Lower leg skin (tissue), 4 donors: ENCODE measurements around the gene F10. TPM values are rescaled to one million over a fixed set of nuclear protein-coding genes. Genes with fewer than 3 reads are reported as not detected.

Source experiments
- DNase-seq, 2 donors: peaks; one replicate each; pipeline ENCODE4 v3.0.0-alpha.2; 2019; ENCODE audit warnings: low spot score in 2 of 2
- H3K4me3 ChIP-seq: fragments of 200-600 bp; sonication (generic); 2 replicates; pipeline ENCODE4 v1.5.1; 2017; ENCODE audit warnings: mild to moderate bottlenecking, low read depth; ENCODE audit not compliant: poor library complexity, severe bottlenecking
- POLR2A ChIP-seq, 2 donors: fragments of 450-650 bp; IDR thresholded peaks; one replicate each; pipeline ENCODE4 v1.6.1; 2016 to 2017; ENCODE audit warnings: antibody characterized with exemption in 2 of 2, mild to moderate bottlenecking in 1 of 2, moderate library complexity in 1 of 2
- WGBS, 2 donors: methylation state at CpG; one replicate each; pipeline ENCODE4 v1.1.5; 2018; 5-methylcytosine and 5-hydroxymethylcytosine counted together
- intact Hi-C: fragments of 100-400 bp; cut with DNase I; formaldehyde crosslinking; loops from one replicate; pipeline ENCODE4 v1.15.0; 2023; ENCODE audit warnings: low total_unique reads
- total RNA-seq, 4 donors: library from RNA; depleted of rRNA; stranded (reverse); fragments of >200 nt; gene quantifications; one replicate each; pipeline ENCODE4 v1.1.0, GENCODE V29; 2016
- TF ChIP-seq, protein P1 (sequence below), 3 donors: fragments of 450-650 bp; IDR thresholded peaks; one replicate each; pipeline ENCODE4 v1.5.1; 2016; ENCODE audit warnings: antibody characterized with exemption in 3 of 3, mild to moderate bottlenecking in 3 of 3, moderate library complexity in 2 of 3

F10 gene
- total RNA-seq, 4 donors from 2014 or later, result 6.5 to 31.0 (median 9.3) TPM

DNA sequence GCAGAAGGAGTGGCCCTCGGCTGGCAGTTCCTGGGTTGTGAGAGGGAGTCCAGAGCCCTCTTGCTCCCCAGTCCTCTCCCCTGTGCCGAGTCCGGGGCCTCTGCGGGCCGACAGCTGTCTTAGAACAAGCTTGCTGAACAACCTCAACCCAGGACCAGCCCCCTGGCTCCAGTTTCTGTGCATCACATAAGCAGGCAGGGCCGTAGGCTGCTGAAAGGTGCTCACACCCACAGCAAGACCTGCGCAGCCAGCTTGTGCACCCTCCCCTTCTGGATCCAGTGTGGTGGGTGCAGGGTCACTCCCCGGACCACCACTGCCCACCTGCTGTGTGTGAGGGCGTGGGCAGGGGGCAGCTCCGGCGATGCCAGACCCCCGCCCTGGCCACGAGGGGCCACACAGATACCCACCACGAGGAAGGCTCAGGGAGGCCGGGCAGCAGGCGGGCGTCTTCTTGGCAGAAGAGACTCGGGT lies 42.2 kb upstream of the F10 start:
- no peak for DNase-seq
- 77 to 90% methylated on average over 12 to 17 of the region's 18 CpGs for WGBS, 2 donors
- TF ChIP-seq, protein P1, sequence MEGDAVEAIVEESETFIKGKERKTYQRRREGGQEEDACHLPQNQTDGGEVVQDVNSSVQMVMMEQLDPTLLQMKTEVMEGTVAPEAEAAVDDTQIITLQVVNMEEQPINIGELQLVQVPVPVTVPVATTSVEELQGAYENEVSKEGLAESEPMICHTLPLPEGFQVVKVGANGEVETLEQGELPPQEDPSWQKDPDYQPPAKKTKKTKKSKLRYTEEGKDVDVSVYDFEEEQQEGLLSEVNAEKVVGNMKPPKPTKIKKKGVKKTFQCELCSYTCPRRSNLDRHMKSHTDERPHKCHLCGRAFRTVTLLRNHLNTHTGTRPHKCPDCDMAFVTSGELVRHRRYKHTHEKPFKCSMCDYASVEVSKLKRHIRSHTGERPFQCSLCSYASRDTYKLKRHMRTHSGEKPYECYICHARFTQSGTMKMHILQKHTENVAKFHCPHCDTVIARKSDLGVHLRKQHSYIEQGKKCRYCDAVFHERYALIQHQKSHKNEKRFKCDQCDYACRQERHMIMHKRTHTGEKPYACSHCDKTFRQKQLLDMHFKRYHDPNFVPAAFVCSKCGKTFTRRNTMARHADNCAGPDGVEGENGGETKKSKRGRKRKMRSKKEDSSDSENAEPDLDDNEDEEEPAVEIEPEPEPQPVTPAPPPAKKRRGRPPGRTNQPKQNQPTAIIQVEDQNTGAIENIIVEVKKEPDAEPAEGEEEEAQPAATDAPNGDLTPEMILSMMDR (IDR thresholded peaks at IDR 0.05), result no peak
- no peak for TF ChIP-seq POLR2A (IDR thresholded peaks at IDR 0.05)
- no peak overlapping the region for H3K4me3 ChIP-seq
- intact Hi-C loops, result no loop called here

DNA sequence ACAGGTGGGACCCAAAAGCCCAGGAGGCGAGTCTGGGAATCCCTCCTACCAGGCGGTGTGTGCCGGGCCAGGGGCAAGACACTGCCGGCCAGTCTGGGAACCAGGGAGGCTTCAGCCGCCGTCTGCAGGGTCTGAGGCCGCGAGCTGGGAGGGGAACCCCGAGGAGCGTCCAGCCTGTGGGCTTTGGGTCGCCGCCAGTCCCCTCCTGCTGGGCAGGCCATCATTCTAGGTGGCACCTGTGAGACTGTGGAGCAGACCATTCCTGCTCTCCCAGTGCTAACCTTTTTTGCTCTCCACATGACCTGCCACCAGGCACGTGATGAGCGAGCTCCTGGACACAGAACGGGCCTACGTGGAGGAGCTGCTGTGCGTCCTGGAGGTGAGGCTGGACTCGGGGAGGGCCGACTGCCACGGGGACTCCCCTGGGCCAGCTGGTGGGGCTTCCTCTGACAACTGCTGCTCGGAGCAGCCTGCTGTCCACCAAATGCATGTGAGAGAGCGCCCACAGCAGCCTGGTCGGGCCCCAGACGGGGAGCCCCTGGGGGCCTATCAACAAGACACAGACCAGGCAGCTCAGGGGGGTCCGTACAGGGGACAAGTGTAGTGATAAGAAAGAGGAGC lies 41.6 kb upstream of the F10 start:
- 87% methylated on average over 16 to 25 of the region's 25 CpGs for WGBS, 2 donors
- intact Hi-C loops, result no loop called here
- no peak for TF ChIP-seq POLR2A (IDR thresholded peaks at IDR 0.05)
- TF ChIP-seq, protein P1 (IDR thresholded peaks at IDR 0.05), result no peak
- no peak overlapping the region for H3K4me3 ChIP-seq
- no peak for DNase-seq

GRCh38 chr13:113082198-113083021 lies 40.2 kb upstream of the F10 start:
- WGBS, 2 donors, result 87 to 89% methylated on average over 26 of the region's 26 CpGs
- intact Hi-C loops, result no loop called here
- DNase-seq, result no peak
- no peak overlapping the region for H3K4me3 ChIP-seq
- no peak for TF ChIP-seq POLR2A (IDR thresholded peaks at IDR 0.05)
- TF ChIP-seq, protein P1 (IDR thresholded peaks at IDR 0.05), result no peak

DNA sequence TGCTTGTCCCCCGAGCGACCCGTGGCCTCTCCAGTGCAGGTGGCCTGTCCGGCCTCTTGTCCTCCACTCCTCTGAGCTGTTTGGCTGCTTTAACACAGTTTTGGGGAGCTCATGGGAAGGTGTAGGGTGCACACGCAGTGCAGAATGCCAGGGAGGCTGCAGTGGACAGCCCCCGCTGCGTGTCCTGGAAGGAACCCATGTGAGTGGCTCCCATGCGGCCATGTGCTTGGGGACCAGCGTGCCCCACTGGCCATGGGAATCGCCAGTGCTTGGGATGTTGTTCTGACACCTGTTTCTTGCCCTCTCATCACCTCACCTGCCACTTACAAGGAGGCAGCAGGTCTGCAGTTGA lies 39.6 kb upstream of the F10 start:
- 83 to 91% methylated on average over 10 of the region's 10 CpGs for WGBS, 2 donors
- TF ChIP-seq, protein P1 (IDR thresholded peaks at IDR 0.05), result no peak
- TF ChIP-seq POLR2A (IDR thresholded peaks at IDR 0.05), result no peak
- H3K4me3 ChIP-seq, result no peak overlapping the region
- no peak for DNase-seq
- intact Hi-C loops, result no loop called here

DNA sequence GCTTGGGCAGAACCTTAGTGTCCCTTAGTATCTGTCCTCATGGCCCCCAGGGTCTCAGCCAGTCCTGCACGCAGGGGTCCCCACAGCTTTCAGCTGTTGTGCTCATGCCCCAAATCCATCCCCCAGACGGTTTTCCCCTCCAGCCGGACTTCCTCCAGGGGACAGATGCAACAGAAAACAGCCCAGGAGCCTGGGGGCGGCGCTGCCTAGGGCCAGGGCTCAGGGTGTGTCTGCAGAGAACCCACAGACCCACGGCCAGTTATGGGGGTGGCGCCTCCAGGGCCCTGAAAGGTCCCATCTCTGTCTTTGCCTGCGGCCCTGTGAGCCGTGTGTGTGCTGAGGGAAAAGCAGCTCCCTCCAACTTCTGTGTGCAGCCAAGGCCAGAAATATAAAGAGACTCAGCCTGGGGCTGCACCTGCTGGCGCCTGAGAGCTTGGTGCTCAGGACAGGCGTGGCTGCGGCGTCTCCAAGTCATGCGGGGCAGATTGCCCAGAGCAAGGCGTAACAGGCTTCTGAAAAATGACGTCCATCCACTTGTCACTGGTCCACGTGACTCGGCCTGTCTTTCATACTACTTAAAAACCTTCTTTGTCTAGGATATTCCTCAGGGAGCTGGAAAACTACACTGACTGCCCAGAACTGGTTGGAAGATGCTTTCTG lies 39.1 kb upstream of the F10 start:
- 35 to 40% methylated on average over 16 to 18 of the region's 18 CpGs for WGBS, 2 donors
- intact Hi-C loops, result no loop called here
- H3K4me3 ChIP-seq, result no peak overlapping the region
- TF ChIP-seq, protein P1 (IDR thresholded peaks at IDR 0.05), result no peak
- no peak for TF ChIP-seq POLR2A (IDR thresholded peaks at IDR 0.05)
- DNase-seq, result peak in 1 of 2 donors; percentile 62
